HepG2 (cell line): ENCODE results near the gene ECM1. TPM values are rescaled to one million over a fixed set of nuclear protein-coding genes. Genes with fewer than 3 reads are reported as not detected.

Experiments
- ATF2 ChIP-seq: sonication (generic); formaldehyde crosslinking; IDR thresholded peaks from 2 replicates; pipeline ENCODE4 v1.4.0; 2020; ENCODE audit warnings: missing genetic modification reagents
- BHLHE40 ChIP-seq: IDR thresholded peaks from 2 replicates; pipeline ENCODE4 v1.6.1; 2011; ENCODE audit warnings: low read length, improper control_type of control experiment
- FOXK1 ChIP-seq: sonication (generic); formaldehyde crosslinking; IDR thresholded peaks from 2 replicates; pipeline ENCODE4 v1.4.0; 2020; ENCODE audit warnings: low read depth, missing genetic modification reagents, borderline replicate concordance
- IKZF4 ChIP-seq: sonication (generic); formaldehyde crosslinking; IDR thresholded peaks from 2 replicates; pipeline ENCODE4 v1.5.1; 2020; ENCODE audit warnings: borderline replicate concordance, mild to moderate bottlenecking, low read depth, missing genetic modification reagents; ENCODE audit errors: not compliant biosample characterization
- KDM6A ChIP-seq: IDR thresholded peaks from 2 replicates; pipeline ENCODE4 v1.6.1; 2016; ENCODE audit warnings: low read depth
- NCOR1 ChIP-seq: fragments of 200-600 bp; sonication (generic); IDR thresholded peaks from 2 replicates; pipeline ENCODE4 v1.7.0; 2017; ENCODE audit warnings: antibody characterized with exemption, low read length, borderline replicate concordance
- NFKB2 ChIP-seq: sonication (generic); formaldehyde crosslinking; IDR thresholded peaks from 2 replicates; pipeline ENCODE4 v1.4.0; 2020; ENCODE audit warnings: missing genetic modification reagents, borderline replicate concordance
- PATZ1 ChIP-seq: sonication (generic); formaldehyde crosslinking; IDR thresholded peaks from 2 replicates; pipeline ENCODE4 v1.4.0; 2020; ENCODE audit warnings: missing genetic modification reagents
- PCBP2 ChIP-seq: fragments of 200-400 bp; formaldehyde crosslinking; optimal IDR thresholded peaks from 2 replicates; pipeline ENCODE3; 2018; ENCODE audit warnings: low read length, low read depth; ENCODE audit not compliant: poor library complexity, severe bottlenecking
- RBFOX2 ChIP-seq: fragments of 200-400 bp; formaldehyde crosslinking; IDR thresholded peaks from 2 replicates; pipeline ENCODE4 v1.6.1; 2017; ENCODE audit warnings: low read depth, mild to moderate bottlenecking, low read length
- SP4 ChIP-seq: sonication (generic); formaldehyde crosslinking; IDR thresholded peaks from 2 replicates; pipeline ENCODE4 v1.8.1; 2023; ENCODE audit warnings: mild to moderate bottlenecking, missing genetic modification reagents
- UBTF ChIP-seq: sonication (generic); formaldehyde crosslinking; IDR thresholded peaks from 2 replicates; pipeline ENCODE4 v1.4.0; 2020; ENCODE audit warnings: mild to moderate bottlenecking, missing genetic modification reagents
- ZC3H4 ChIP-seq: sonication (generic); formaldehyde crosslinking; IDR thresholded peaks from 2 replicates; pipeline ENCODE4 v1.4.0; 2020; ENCODE audit warnings: missing genetic modification reagents, borderline replicate concordance
- ZNF251 ChIP-seq: sonication (generic); formaldehyde crosslinking; IDR thresholded peaks from 2 replicates; pipeline ENCODE4 v1.9.0; 2021; ENCODE audit warnings: mild to moderate bottlenecking, missing genetic modification reagents
- ZNF296 ChIP-seq: sonication (generic); formaldehyde crosslinking; conservative IDR thresholded peaks from 2 replicates; pipeline ENCODE4 v1.5.0; 2020; ENCODE audit warnings: mild to moderate bottlenecking, missing genetic modification reagents
- ZNF350 ChIP-seq: sonication (generic); formaldehyde crosslinking; IDR thresholded peaks from 2 replicates; pipeline ENCODE4 v1.4.0; 2020; ENCODE audit warnings: mild to moderate bottlenecking, low read depth, missing genetic modification reagents, borderline replicate concordance
- ZNF589 ChIP-seq: sonication (generic); formaldehyde crosslinking; conservative IDR thresholded peaks from 2 replicates; pipeline ENCODE4 v1.8.0; 2022; ENCODE audit warnings: mild to moderate bottlenecking, moderate library complexity, missing genetic modification reagents
- polyA plus RNA-seq, 8 experiments: library from polyadenylated mRNA; depleted of rRNA in 3 of 8; stranded (reverse) in 7 of 8; unstranded in 1 of 8; fragments of >200 nt; fragmentation: Illumina TruSeq in 4 of 8; extraction: Trizol in 4 of 8; gene quantifications; 2 replicates each; pipeline versions ENCODE4 v1.2.1 to v1.2.3, GENCODE V29; 2011 to 2016; ENCODE audit warnings: low read depth in 4 of 8, missing spikeins in 1 of 8, mixed read lengths in 1 of 8; ENCODE audit not compliant: insufficient read depth in 1 of 8
- total RNA-seq, 5 experiments: library from RNA; depleted of rRNA; stranded (reverse); fragments of >200 nt; fragmentation: Illumina TruSeq; extraction: Trizol; gene quantifications; 2 replicates each; pipeline ENCODE4 v1.2.3, GENCODE V29; 2016; ENCODE audit warnings: low read depth in 1 of 5
- TF ChIP-seq, protein P1 (sequence below): IDR thresholded peaks from 2 replicates; pipeline ENCODE4 v1.6.1; 2018; ENCODE audit warnings: missing genetic modification reagents, mild to moderate bottlenecking, missing compliant biosample characterization
- TF ChIP-seq, protein P2 (sequence below): IDR thresholded peaks from 2 replicates; pipeline ENCODE4 v1.6.1; 2016
- TF ChIP-seq, protein P3 (sequence below): sonication (generic); formaldehyde crosslinking; IDR thresholded peaks from 2 replicates; pipeline ENCODE4 v1.5.1; 2020; ENCODE audit warnings: missing genetic modification reagents, mild to moderate bottlenecking, borderline replicate concordance

The ECM1 gene
- total and polyA plus RNA-seq, 2 of the 13 experiments (the other 11 are each of a cell fraction or from before 2014, with no cell fraction given), result 0.42 to 1.0 TPM

DNA sequence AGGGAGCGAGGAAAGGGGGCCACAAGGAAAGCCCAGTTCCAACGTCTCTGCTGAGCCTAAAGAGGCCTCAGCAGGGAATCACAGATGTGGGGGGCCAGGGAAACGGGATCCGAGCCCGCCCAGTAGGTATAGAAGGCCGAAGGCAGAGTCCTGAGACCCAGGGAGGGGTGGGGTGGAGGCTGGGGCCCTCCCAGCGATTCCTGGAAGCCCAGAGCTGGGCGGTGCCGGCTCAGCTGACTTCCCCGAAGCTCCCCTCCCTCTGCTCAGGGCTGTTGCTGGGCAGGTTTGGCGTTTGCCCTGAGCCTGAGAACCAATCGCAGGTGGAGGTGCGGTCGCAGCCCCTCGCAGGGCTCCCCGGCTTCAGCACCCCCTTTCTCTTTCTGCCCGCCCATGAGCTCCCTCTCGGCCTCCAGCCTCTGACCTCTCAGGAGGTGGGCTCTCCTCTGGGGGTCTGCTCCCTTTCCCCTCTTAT, 54.1 kb downstream of the ECM1 start (continued):
- TF ChIP-seq, protein P1, sequence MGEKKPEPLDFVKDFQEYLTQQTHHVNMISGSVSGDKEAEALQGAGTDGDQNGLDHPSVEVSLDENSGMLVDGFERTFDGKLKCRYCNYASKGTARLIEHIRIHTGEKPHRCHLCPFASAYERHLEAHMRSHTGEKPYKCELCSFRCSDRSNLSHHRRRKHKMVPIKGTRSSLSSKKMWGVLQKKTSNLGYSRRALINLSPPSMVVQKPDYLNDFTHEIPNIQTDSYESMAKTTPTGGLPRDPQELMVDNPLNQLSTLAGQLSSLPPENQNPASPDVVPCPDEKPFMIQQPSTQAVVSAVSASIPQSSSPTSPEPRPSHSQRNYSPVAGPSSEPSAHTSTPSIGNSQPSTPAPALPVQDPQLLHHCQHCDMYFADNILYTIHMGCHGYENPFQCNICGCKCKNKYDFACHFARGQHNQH, result peak; percentile 91
- TF ChIP-seq IKZF4 (CRISPR knock-in tag) (no peak), UBTF (peak; percentile 8; the same call in 1 of the 2 replicates), PATZ1 (CRISPR knock-in tag) (peak; percentile 98), ZNF251 (CRISPR knock-in tag) (no peak), ZNF350 (CRISPR knock-in tag) (peak; percentile 65; the same call in 1 of the 2 replicates), NFKB2 (CRISPR knock-in tag) (no peak; the same call in 1 of the 2 replicates), ZNF296 (no peak), ZC3H4 (CRISPR knock-in tag) (peak; percentile 68; the same call in 1 of the 2 replicates), PCBP2 (no peak), NCOR1 (peak; percentile 9; the same call in 1 of the 2 replicates), FOXK1 (peak; percentile 63; the same call in 1 of the 2 replicates), SP4 (CRISPR knock-in tag) (peak; percentile 53; the same call in 1 of the 2 replicates), KDM6A (CRISPR knock-in tag) (peak; percentile 35; the same call in 1 of the 2 replicates), ATF2 (CRISPR knock-in tag) (peak; percentile 52), ZNF589 (CRISPR knock-in tag) (no peak), BHLHE40 (peak; percentile 48; the same call in 1 of the 2 replicates), RBFOX2 (peak; percentile 61; the same call in 1 of the 2 replicates)
- TF ChIP-seq, protein P2, sequence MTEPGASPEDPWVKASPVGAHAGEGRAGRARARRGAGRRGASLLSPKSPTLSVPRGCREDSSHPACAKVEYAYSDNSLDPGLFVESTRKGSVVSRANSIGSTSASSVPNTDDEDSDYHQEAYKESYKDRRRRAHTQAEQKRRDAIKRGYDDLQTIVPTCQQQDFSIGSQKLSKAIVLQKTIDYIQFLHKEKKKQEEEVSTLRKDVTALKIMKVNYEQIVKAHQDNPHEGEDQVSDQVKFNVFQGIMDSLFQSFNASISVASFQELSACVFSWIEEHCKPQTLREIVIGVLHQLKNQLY (CRISPR knock-in tag), result no peak; the same call in 1 of the 2 replicates
- TF ChIP-seq, protein P3, sequence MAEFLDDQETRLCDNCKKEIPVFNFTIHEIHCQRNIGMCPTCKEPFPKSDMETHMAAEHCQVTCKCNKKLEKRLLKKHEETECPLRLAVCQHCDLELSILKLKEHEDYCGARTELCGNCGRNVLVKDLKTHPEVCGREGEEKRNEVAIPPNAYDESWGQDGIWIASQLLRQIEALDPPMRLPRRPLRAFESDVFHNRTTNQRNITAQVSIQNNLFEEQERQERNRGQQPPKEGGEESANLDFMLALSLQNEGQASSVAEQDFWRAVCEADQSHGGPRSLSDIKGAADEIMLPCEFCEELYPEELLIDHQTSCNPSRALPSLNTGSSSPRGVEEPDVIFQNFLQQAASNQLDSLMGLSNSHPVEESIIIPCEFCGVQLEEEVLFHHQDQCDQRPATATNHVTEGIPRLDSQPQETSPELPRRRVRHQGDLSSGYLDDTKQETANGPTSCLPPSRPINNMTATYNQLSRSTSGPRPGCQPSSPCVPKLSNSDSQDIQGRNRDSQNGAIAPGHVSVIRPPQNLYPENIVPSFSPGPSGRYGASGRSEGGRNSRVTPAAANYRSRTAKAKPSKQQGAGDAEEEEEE (CRISPR knock-in tag), result peak; percentile 5; the same call in 1 of the 2 replicates
